Astrocyte of the hippocampus (primary cell): ENCODE data around the gene REC114.
"Not testable (repeated sequence)": the region's sequence is repeated elsewhere in the genome, so short reads cannot be mapped to it uniquely, and the experiment has no call there.

Experiments
- DNase-seq: peaks from one replicate; pipeline ENCODE4 v3.0.0; 2011; ENCODE audit warnings: low read depth, low spot score

Gene REC114

GRCh38 chr15:73455876-73456275 lies 12.9 kb downstream of the REC114 start:
- DNase-seq, result no peak

DNA sequence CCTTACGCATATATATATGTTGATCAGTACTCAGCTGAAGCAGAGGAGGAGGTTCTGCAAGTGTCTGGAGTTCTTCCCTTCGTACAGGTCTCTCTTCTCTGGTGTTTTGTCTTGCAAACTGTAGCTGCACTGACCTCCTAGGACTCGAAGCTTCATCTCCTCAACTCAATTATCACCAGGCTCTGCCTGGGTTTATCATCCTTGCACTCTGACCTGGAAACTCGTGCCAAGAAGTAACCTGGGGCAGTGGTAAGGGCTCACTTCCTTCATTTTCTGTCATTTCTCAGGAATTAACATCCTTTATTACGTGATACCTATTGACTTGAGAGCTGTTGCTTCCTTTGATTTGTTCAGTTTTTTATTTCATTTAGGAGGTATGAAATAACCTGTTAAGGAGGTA lies 14.4 kb downstream of the REC114 start:
- no peak for DNase-seq

DNA sequence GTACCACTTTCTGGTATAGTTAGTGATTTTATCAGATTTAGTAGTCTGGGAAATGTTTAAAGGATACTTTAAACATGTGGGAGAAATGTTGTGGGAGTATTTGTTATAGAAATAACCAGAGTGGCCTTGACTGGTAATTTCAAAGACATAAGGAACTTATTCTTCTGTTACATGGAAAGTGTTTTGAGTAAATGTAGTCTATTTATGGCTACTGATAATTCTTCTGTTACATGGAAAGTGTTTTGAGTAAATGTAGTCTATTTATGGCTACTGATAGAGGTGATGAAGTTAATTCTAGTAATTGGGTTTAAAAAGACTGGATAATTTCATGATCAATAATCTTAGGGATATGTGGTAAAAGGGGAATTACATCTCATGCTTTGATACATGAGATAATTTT lies 17.7 kb downstream of the REC114 start:
- DNase-seq, result no peak

- DNase-seq, result no peak
Observed at GRCh38 chr15:73464602-73465001, 21.6 kb downstream of the REC114 start.

DNA sequence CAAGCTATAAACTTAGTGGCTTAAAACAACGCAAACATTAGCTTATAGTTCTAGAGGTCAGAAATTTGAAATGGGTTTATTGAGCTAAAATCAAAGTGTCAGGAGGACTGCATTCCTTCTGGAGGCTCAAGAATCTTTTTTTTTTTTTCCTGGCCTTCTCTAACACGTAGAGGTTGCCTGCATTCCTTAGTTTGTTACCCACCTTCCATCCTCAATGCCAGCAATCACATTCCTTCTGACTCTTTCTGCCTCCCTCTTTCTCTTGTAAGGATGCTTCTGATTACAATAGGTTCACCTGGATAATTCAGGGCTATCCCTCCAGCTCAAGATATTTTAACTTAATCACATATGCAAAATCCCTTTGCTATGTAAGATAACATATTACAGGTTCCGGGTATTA lies 24.8 kb downstream of the REC114 start:
- DNase-seq, result no peak

DNA sequence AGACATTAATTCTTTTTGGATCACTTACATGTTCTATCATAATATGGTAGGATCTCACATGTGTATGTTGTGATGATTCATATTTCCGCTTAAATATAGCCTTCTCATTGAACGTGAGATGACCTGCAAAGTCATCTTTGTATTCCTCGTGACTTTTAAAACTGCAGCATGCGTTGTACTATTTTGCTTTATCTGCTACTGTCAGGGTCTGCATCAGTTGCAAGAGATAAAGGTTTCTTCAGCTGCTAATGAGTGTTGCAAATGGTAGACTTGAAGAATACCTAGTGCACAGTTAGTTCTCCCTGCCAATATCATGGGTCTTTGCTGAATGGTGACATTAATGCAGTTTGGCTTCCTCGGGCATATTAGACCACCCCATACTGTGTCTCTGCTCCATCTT lies 31.8 kb downstream of the REC114 start:
- DNase-seq, result no peak

- DNase-seq, result no peak
Observed at GRCh38 chr15:73476704-73477216, 33.8 kb downstream of the REC114 start.

DNA sequence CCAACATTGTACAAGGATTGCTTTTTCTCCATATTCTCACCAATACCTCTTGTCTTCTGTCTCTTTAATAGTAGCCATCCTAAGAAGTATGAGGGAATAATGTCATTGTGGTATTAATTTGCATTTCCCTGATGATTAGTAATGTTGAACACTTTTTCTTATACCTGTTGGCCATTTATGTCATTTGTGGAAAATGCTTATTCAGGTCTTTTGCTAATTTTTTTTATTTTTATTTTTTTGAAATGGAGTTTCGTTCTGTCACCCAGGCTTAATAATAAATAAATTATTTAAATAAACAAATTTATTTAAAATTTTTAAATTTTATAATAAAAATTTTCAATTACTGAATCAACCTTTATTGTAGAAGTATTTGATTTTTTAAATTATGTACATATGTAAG lies 37.1 kb downstream of the REC114 start:
- DNase-seq, result no peak

- DNase-seq, result no peak
Observed at GRCh38 chr15:73482166-73482565, 39.2 kb downstream of the REC114 start.

DNA sequence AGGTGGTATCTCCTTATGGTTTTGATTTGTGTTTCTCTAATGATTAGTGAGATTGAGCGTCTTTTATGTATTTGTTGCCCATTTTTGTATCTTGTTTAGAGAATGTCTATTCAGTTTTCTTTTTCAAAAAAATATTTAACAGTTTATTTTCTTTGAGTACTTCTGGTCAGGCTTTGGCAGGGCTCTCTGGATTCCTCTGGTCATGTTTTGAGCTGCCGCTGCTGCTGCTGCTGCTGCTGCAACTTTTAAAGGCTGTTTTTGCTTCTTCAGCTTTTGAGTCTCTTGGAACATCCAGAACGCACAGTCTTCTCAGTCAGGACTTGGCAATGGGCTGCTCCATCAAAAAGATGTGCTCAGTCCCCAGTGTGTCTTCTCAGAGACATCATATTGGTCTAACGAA lies 40.1 kb downstream of the REC114 start:
- DNase-seq, result peak; percentile 3

DNA sequence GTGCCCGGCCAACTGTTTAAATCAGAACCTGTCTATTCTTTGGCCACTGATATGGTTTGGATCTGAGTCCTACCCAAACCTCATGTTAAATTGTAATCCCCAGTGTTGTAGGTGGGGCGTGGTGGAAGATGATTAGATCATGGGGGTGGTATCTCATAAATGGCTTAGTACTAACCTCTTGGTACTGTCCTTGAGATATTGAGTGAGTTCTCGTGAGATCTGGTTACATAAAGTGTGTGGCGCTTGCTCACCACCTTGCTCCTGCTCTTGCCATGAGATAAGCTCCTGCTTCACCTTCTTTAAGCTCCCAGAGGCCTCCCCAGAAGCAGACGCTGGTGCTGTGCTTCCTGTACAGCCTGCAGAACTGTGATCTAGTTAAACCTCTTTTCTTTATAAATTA lies 42.4 kb downstream of the REC114 start:
- no peak for DNase-seq

- not testable (repeated sequence) for DNase-seq
Observed at GRCh38 chr15:73485885-73486284, 42.9 kb downstream of the REC114 start.

DNA sequence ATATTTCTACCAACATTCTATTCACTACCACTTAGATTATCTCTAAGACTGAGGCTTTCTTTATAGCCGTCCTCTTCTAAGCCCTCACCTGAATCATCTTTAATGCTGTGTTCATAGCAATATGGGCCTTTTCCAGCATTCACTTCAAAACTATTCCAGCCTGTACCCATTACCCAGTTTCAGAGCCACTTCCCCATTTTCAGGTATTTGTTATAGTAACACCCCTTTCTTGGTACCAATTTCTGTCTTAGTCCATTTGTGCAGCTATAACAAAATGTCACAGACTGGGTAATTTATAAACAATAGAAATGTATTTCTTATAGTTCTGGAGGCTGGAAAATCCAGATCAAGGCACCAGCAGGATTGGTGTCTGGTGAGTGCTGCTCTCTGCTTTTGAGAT lies 45.7 kb downstream of the REC114 start:
- DNase-seq, result no peak

GRCh38 chr15:73493922-73494321 lies 51.0 kb downstream of the REC114 start:
- DNase-seq, result no peak

DNA sequence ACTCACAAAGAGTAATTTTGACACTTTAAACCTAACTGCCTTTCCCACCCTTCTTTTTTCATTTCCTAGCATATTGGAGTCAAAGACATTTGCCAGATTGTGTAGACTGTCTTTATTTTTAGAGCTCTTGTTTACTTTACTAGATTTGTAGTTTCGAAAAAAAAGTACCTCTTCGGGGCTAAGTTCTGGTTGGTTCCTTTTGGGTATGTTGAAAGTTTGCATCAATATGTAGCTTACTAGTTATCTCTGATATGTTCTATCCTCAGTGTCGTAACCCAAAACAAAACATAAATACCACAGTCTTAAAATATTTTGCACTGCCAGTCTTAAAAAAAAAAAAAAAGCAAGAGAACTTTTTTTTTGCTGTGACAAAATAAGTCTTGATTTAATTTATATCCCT lies 52.2 kb downstream of the REC114 start:
- no peak for DNase-seq

DNA sequence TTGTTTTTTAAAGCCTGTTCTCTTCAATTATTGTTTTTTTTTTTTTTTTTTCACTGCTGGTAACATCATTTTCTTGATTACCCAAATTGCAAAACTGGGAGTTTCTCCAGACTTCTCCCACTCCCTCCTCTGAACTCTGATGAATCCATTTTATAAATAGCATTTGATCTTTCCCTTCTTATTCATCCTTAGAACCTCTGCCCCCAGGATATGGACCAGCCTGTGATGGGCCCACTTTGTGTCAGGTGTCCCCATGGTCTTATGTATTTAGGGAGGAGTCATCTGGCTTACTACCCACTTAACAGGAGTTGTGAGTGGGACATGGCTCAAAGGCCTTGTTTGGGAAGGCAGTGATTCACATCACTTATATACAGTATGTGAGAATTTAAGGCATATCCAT lies 57.7 kb downstream of the REC114 start:
- no peak for DNase-seq

GRCh38 chr15:73504885-73505284 lies 61.9 kb downstream of the REC114 start:
- DNase-seq, result no peak

DNA sequence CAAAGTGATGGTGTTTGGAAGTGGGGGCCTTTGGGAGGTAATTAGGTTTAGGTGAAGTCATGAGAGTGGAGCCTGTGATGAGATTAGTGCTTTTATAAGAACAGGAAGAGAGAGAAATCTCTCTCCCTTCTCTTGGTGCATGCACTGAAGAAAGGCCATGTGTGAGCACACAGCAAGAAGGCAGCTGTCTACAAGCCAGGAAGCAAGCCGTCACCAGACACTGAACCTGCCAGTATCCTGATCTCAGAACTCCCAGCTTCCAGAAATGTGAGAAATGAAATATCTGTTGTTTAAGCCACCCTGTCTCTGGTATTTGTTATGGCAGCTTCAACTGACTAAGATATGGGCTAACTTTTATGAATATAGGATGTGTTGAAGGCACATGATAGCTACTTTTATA lies 72.6 kb downstream of the REC114 start:
- DNase-seq, result no peak

DNA sequence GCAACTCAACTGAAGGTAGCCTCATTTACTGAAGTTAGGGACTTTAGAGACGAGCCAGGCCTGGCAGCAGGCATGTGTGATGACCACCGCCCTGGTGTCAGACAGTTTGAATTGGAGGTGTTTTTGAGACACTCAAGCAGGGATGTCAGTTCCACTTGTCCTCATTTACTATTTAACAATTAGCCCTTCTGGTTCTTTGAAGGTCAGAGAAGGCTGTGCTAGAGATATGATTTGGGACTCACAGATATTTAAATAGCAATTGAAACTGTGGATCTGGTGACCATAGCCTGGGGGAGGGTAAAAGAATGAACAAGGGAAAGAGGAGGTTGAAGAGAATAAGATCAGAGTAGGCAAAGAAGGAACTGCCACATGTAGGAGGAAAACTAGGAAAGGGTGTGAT lies 74.6 kb downstream of the REC114 start:
- DNase-seq, result no peak

- peak; percentile 26 for DNase-seq
Observed at GRCh38 chr15:73518180-73518862, 75.4 kb downstream of the REC114 start.

- DNase-seq, result no peak
Observed at GRCh38 chr15:73518876-73519733, 76.1 kb downstream of the REC114 start.

GRCh38 chr15:73522011-73522410 lies 79.0 kb downstream of the REC114 start:
- DNase-seq, result no peak

- no peak for DNase-seq
Observed at GRCh38 chr15:73524919-73525318, 82.0 kb downstream of the REC114 start.
